Panc1 (cell line): Measurements from ENCODE around the gene PARG.
"Not testable (repeated sequence)": the region's sequence is repeated elsewhere in the genome, so short reads cannot be mapped to it uniquely, and the experiment has no call there.

Experiments used
- TCF7L2 ChIP-seq: IDR thresholded peaks from 2 replicates; pipeline ENCODE4 v1.6.1; 2011; ENCODE audit warnings: mild to moderate bottlenecking, low read depth, low read length, inconsistent platforms
- TF ChIP-seq, protein P1 (sequence below): fragments of 450-650 bp; IDR thresholded peaks from 2 replicates; pipeline ENCODE4 v1.5.1; 2017; ENCODE audit warnings: mild to moderate bottlenecking
- TF ChIP-seq, protein P2 (sequence below), 2 experiments: IDR thresholded peaks; 2 replicates each; pipeline ENCODE4 v1.6.1; 2011 to 2012; ENCODE audit warnings: low read depth in 2 of 2, control low read depth in 1 of 2, low read length in 1 of 2, mild to moderate bottlenecking in 1 of 2, moderate library complexity in 1 of 2; ENCODE audit not compliant: insufficient read depth in 1 of 2

DNA sequence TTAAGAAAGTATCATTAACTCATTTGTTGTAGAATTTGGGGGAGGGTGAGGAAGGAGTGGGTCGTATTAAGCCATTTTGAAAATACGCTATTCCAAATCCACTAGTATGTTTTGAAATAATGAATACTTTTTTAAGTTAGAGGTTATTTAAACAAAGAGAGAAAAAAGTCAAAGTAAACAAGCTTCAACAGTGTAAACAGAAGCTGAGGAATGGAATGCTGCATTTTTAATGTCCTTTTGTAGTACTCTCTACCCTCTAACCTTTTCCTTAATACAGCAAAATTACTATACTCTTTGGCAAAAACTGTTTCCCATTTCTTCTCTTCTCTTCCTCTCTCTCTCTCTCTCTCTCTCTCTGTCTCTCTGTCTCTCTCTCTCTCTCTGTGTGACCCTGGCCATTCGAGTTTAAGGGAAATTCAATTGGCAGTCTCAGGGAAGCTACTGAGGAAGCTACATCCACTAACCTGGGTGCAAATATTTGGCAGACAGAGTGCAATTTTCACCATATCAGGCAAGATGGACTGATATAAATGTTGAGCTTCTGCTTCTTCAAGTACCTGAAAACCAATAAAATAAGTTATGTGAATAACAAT, 57.0 kb downstream of the PARG start:
- TF ChIP-seq, protein P1, sequence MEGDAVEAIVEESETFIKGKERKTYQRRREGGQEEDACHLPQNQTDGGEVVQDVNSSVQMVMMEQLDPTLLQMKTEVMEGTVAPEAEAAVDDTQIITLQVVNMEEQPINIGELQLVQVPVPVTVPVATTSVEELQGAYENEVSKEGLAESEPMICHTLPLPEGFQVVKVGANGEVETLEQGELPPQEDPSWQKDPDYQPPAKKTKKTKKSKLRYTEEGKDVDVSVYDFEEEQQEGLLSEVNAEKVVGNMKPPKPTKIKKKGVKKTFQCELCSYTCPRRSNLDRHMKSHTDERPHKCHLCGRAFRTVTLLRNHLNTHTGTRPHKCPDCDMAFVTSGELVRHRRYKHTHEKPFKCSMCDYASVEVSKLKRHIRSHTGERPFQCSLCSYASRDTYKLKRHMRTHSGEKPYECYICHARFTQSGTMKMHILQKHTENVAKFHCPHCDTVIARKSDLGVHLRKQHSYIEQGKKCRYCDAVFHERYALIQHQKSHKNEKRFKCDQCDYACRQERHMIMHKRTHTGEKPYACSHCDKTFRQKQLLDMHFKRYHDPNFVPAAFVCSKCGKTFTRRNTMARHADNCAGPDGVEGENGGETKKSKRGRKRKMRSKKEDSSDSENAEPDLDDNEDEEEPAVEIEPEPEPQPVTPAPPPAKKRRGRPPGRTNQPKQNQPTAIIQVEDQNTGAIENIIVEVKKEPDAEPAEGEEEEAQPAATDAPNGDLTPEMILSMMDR = not testable (repeated sequence)
- TF ChIP-seq, protein P2, sequence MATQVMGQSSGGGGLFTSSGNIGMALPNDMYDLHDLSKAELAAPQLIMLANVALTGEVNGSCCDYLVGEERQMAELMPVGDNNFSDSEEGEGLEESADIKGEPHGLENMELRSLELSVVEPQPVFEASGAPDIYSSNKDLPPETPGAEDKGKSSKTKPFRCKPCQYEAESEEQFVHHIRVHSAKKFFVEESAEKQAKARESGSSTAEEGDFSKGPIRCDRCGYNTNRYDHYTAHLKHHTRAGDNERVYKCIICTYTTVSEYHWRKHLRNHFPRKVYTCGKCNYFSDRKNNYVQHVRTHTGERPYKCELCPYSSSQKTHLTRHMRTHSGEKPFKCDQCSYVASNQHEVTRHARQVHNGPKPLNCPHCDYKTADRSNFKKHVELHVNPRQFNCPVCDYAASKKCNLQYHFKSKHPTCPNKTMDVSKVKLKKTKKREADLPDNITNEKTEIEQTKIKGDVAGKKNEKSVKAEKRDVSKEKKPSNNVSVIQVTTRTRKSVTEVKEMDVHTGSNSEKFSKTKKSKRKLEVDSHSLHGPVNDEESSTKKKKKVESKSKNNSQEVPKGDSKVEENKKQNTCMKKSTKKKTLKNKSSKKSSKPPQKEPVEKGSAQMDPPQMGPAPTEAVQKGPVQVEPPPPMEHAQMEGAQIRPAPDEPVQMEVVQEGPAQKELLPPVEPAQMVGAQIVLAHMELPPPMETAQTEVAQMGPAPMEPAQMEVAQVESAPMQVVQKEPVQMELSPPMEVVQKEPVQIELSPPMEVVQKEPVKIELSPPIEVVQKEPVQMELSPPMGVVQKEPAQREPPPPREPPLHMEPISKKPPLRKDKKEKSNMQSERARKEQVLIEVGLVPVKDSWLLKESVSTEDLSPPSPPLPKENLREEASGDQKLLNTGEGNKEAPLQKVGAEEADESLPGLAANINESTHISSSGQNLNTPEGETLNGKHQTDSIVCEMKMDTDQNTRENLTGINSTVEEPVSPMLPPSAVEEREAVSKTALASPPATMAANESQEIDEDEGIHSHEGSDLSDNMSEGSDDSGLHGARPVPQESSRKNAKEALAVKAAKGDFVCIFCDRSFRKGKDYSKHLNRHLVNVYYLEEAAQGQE (IDR thresholded peaks at IDR 0.05; ENCODE audit: insufficient read depth in 1 of 2, low read depth in 2 of 2, low read length in 1 of 2) = not testable (repeated sequence)
- TF ChIP-seq TCF7L2 = not testable (repeated sequence)
